NCI-H187 treated with DMSO at 0.1 percent for 48 hours (cell line): ENCODE data around the gene ADAMTS16.

Experiments
- DNase-seq: peaks from one replicate; lab custom pipeline; 2025; lab: John Stamatoyannopoulos, UW

Gene ADAMTS16

DNA sequence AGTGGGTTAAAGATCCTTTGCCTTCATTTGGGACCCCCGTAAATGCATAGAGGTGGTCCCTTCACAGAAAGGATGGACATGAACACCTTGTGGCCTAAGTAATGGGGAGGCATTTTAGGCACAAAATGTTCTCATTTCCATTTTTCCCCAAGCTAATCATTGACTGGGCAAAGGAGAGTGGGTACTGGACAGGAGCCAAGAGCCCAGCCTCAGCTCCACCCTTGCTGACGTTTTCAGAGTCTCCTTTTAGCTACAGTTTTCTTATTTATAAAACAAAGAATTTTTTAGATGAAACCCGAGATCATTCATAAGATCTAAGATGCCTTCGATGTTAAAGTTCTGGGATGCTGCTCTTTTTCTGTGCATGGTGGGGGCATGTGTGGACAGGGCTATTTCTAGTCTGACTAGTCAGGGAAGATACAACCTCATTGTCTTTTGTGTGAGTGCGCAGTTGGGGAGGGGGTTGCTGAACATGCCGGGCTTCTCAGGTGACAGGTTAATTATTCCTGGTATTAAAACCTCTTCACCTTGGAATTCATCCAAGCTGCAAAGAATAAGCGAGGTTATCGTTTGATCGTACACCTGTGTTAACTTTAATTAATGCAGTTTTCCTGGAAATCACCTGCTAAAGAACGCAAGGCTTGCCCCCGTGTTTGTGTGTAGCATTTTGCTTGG, 48.4 kb downstream of the ADAMTS16 start:
- DNase-seq, result no peak

DNA sequence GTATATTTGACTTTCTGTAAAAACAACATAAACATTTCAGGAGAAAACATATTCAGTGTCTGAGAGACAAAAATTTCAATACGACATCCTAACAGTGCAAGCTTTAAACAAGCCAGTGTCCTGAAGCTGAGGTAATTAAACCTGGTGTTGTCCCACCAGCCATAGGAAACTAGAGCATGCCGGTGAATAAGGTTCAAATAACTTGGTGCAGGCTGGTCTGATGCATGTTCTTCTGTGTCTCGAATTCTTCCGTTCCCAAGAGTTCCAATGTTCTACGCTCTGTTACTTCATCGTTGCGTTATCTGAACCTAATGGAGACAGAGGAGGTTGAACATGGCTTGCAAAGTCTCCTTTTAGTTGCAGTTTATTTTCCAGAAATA, 48.9 kb downstream of the ADAMTS16 start:
- no peak for DNase-seq

DNA sequence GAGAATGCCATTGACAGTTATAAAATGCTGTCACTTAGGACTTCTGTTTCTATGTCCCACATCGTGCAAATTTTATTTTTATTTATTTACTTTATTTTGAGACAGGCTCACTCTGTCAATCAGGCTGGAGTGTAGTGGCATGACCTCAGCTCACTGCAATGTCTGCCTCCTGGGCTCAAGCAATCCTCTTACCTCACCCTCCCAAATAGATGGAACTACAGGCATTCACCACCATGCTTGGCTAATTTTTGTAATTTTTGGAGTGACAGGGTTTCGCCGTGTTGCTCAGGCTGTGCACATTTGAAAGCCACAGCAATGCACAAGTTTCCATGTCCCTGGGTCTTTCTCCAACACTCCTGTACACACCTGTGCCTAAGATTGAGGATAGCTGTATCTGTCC, 51.8 kb downstream of the ADAMTS16 start:
- no peak for DNase-seq

DNA sequence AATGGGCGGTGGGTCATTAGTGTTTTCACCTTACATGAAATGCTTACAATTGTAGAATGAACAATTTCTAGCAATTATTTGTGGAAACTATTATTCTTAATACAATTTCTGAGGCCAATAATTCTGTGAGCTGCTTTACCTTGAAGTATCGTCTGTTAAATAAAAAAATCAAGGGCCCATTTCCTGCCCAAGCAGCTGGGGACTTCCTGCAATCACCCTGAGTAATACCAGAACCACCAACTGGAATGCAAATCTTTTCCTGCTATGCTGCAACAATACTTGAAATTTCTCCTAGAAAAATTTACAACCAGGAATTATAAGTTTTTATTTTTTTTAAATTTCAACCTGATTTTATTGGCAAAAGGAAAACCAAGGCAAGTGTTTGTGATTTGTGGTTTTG, 52.6 kb downstream of the ADAMTS16 start:
- DNase-seq, result no peak

DNA sequence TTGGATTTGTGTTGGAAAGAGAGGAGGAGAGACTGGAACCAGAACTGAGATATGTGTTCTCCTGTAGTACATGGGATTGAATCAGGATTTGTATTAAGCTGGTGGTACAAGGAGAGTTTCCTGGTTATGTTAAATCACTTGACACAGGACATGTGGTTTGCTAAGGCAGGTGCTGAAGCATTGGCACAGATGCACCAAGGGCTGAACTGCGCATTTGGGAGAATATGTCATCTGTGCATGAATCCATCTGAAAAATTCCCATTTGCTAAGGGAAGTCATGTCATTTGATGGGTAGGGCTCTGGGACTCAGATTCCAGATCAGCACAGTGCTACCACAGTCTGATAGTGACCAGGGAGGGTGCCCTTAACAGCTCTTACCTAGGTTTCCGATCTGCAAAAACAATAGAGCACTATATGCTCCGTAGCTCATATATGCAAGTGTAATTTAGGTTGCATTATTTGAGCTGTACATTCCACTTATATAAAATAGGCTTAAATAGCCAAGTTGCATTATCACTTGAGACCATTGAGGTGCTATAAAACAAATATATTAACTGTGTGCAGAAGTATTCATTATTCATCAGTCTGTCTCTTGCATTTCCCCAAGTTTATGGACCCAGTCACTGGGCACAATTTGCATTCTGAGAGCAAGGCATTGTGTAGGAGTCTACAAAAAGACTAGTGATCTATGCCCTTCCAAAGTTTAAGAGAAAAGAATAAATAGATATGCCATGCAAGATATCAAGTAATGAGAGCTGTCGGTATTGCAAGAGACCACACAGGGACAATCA, 55.2 kb downstream of the ADAMTS16 start:
- no peak for DNase-seq

DNA sequence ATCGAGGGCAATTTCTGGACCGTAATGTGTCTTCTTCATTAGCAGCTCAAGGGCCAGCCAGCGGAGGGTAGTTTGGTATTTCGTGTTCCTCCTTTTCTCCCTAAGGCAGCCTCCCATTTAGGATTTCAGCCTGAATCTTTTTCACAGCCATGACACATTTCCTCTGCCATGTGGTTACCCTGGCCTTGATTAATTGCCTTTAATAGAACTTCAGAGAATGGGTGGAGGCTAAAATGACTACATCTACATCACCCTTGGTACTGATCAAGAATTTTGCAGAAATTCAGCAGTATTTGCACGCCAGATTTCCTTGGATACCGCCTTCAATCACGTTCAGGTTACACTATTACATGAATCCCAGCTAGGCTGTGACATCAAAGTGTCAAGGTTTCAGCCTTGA, 58.0 kb downstream of the ADAMTS16 start:
- DNase-seq, result no peak

DNA sequence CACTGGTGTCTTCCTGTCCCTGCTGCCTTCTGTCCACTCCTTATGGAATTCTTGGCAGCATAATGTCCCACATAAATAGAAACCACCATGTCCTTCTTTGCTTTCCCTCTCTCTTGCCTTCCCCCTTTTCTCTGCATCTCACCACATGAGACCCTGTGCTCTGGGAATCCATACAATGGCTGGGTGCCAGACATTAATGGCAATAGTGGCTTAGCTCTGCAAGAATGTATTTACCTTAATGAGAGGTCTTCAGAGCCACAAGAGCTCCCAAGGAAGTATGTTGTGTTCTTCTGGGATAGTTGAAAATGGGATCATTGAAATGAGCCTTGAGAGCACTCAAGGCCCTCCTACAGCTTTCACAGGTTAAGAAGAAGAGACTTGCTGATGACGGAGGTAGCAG, 58.7 kb downstream of the ADAMTS16 start:
- DNase-seq, result no peak

DNA sequence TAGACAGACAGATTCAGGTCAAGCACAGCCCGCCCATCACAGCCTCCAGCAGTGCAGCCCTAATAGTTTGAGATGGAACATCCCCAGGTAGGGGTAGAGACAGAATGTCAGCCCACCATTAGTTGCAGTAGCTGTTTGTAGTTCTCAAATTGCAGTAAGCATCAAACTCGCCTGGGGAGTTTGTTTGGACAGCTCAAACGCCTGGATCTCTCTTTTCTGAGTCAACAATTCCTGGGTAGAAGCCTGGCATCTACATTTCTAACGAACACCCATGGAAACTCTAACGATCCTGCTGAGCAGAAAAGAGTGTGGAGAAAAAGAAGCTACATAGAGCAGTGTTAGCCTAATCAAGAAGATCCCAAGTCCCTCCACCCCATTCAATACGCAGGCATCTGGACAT, 59.4 kb downstream of the ADAMTS16 start:
- DNase-seq, result no peak

DNA sequence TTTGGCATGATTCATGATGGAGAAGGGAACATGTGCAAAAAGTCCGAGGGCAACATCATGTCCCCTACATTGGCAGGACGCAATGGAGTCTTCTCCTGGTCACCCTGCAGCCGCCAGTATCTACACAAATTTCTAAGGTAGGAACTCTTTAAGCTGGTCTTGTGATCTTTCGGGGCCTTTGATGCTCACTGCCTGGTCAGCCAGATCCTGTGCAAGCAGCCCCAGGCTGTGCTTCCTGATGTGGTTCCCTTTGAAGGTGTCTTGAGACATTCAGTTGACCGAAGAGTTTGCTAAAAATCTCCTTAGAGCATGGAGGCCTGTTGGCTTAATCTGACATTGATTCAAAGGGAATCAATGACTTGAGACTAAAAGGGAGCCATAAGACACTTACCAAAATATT, 60.0 kb downstream of the ADAMTS16 start:
- no peak for DNase-seq

DNA sequence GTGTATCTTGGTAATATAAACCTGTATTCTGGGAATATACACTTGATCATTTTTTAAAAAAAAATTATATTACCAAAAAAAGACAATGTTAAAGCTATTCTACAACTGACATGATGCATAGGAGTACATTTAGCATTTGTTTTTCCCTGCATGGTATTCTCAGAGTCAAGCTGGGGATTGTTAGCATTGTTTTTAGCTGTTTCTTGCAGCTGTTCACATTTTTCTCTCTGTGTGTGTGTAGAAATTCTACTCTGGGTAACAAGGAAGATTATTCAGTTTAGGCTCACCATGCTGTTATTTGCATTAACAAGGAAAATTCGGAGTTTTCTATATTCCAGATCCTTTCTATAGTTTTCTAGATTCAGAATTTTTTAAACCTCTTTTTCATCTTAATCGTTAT, 62.2 kb downstream of the ADAMTS16 start:
- DNase-seq, result no peak

DNA sequence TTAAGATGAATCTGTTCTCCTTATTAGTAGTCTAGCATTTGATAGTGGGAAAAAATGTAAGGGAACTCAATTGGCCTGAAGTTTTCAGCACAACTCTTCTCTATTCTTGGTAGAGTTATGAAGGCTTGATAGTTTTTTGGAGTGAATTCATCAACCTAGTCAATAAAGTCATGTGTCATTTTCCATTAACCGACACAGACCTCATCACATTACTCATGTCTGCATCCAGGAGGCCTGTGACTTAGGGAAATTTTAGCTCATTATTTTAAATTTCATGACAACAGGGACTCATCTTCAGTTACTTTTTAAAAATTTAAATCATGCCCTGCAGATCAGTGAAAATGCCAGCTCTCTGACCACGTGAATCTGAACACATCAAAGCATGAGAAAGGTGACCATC, 63.3 kb downstream of the ADAMTS16 start:
- DNase-seq, result no peak

DNA sequence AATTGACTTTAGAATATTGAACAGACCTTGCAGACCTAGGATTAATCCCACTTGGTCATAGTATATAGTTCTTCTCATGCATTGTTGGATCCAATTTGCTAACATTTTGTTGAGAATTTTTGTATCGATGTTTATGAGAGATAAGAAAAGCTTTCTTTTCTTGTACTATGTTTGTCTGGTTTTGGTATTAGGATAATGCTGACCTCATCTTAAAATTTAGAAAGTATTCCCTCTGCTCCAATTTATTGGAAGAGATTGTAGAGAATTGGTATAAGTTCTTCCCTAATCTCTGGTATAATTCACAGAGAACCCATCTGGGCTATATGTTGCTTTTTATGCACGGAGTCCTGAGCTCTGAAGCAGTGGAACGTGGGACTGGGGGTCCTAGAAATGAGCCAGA, 67.7 kb downstream of the ADAMTS16 start:
- no peak for DNase-seq

DNA sequence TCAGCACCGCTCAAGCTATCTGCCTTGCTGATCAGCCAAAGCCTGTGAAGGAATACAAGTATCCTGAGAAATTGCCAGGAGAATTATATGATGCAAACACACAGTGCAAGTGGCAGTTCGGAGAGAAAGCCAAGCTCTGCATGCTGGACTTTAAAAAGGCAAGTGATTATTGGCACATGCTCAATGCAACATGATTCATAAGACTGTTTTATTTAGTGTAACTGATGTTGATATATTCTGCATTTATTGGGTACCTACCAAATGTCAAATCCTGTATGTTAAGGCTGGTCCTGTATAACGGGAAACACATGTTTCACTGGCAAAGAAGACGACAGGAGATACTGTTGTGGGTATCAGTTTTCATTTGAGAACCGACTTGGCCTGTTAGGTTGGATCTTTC, 69.0 kb downstream of the ADAMTS16 start:
- DNase-seq, result no peak

DNA sequence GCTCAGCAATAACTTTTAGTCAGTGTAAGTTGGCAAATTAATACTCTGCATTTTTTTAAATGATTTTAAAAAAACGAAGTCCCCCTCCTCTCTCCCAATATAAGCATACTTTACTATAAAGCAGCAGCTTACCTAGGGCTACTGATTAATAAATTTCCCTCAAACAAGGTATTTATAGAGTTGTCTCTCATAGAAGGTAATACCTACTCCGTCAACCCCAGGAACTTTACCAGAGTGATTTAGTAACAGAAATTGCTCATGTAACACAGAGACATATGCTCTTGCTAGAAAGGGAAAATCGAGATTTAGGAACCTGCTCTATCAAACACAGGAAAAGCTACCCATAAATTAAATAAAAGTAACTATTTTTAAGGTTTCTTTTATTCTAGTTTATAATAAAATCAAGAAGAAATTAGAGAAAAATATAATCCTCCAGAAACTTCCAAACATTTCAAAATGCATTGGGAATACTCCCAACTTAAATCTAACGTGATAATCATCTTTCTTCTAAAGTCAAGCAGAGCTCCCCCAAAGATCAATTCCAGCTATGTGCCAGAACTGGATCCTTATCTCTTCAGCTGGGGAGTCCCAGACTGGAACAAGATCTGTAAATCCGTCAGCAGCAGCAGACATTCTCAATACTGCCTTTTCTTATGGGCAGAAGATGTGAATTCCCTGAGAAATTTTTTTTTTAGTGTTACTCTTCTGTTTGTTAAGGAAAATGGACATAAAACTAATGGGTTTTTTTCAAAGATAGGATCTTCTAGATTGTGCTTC, 69.6 kb downstream of the ADAMTS16 start:
- no peak for DNase-seq

DNA sequence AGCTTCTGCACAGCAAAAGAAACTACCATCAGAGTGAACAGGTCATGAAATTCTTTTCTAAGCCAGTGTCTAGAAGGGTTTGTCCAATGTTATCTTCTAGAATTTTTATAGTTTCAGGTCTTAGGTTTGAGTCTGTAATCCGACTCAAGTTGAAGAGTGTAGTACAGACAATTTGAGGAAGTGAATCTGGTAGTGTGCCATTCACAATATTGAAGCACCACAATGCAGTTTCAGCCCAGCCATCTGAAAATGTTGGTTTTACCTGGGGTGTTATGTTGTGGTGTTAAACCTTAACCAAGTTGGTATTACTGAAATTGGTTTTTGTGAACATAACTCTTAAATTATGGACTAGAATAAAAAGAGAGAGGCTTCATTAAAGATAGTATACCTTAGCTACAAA, 77.2 kb downstream of the ADAMTS16 start:
- DNase-seq, result no peak

DNA sequence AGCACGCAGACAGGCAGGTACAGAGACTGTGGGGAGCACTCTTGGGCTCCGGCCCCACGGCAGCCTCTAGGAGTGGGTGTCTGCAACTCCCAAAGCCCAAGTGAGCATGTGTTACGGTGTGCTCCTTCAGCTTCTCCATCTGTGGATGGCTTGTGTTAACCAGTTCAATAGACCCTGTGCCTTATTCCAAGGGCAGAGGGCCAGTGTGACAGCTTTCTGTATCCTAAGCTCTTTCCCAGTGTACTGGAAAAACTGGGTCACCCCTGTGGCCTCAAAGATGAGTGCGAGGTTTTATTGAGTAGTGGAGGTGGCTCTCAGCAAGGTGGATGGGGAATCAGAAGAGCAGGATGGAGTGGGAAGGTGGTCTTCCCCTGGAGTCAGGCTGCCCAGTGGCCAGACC, 78.3 kb downstream of the ADAMTS16 start:
- DNase-seq, result no peak

DNA sequence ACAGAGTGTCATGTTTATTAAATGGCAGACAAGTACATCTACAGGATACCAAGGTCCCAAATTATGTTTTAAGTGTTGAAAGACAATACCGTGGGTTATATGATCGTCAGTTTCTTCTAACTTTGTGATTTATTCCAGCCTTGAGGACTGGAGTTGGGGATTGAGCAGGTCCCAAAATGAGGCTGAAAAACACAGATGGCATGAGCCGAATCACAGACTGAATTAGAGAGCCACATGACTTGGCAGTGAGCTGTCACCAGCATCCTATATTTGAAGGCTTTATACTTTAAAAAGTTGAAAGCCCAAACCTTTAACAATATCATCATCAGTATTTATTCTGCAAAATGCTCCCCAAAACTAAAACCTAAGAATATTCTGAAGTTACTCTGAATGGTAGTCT, 79.4 kb downstream of the ADAMTS16 start:
- DNase-seq, result no peak

DNA sequence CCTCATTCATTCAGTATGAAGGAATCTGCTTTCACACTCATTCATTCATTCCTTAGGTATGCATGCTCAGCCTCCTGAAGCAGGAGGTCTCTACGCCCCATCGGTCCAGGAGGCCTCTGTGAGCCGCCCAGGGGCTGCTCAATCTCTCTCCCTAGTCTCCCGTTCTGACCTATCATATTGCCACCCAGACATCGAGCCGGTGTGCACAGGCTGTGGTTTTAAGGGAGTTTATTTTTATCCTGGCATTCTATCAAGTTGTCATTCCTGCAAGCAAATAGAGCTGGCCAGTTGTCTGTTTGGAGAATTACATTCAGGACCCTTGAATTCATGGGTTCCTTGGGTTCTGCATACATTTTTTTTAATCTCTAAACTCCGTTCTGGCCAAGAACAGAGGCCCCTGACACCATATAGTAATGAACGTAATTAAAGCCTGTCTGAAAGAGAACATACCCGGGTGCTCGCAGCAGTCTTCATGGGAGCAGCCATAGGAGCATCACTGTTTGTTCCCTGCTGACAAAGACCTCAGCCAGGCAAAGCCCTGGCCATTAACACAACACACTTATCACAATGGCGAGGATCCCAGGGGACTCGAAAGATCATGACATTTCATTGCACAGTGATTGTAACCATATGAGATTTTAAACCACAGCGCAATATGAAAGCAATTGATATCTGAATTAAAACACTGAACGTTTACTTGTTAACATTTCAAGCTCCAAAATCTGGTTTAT, 80.9 kb downstream of the ADAMTS16 start:
- DNase-seq, result no peak

DNA sequence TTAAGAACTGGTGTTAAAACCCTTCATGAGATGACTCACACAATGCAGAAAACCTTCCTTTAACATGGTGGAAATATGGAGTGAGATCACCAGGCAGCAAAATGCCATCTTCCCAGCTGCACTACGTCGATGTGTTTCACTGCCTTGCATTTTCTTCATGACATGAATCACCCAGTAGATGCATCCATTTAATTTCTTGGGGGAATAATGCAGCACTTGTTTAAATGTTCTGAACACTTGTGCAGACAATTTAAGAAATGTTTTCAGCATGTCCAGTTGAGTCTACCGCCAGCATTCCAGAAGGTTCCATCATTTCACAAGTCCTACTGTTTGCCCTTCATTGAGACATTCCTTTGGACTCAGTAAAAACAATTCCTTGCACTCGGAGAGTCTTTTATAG, 81.6 kb downstream of the ADAMTS16 start:
- no peak for DNase-seq

DNA sequence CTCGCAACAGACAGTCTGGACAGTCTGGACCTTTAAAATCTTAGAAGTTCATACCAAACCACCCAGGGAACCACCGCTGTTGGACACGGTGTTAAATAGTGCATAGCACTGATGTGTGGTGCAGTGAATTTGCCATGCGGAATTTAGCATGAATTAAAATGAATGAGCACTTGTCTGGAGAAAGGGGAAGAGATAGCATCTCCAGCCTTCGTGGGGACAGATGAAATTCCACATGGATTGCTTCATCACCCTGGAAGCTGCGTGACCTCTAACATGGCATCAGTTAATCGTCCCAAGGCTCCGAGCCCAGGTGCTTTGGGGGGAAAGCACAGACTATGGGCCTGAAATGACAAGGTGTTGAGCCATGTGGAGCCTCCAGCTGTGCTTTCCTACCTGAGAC, 91.4 kb downstream of the ADAMTS16 start:
- no peak for DNase-seq

DNA sequence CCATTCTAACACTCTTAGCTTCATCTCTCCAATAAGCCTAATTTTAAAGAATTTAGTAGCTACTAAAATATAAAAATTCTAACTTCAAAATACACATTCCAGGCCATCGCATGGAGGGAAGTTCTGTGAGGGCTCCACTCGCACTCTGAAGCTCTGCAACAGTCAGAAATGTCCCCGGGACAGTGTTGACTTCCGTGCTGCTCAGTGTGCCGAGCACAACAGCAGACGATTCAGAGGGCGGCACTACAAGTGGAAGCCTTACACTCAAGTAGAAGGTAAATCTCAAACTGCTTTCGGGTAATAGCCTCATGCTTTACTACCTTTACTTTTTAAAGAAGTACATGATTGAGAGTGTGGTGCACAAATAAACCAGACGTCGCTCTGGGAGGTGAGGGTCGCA, 94.8 kb downstream of the ADAMTS16 start:
- DNase-seq, result no peak

DNA sequence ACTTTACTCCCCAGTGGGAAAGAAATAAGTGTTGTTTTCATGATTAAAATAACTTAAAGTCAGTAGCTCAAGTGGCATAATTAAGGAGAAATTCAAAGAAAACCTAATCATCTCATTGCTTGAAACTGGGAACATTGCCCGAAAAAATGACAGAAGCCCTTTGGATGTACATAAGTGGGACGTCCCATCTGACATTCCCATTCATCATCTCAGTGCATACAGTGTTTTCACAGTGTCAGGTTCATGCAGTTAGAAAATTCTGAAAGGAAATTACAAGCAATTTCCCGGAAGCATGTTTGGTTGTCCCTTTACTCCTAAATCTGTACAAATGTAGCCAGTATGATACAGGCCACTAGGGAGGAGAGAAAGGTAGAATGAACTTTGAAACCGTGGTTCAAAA, 95.6 kb downstream of the ADAMTS16 start:
- DNase-seq, result no peak

DNA sequence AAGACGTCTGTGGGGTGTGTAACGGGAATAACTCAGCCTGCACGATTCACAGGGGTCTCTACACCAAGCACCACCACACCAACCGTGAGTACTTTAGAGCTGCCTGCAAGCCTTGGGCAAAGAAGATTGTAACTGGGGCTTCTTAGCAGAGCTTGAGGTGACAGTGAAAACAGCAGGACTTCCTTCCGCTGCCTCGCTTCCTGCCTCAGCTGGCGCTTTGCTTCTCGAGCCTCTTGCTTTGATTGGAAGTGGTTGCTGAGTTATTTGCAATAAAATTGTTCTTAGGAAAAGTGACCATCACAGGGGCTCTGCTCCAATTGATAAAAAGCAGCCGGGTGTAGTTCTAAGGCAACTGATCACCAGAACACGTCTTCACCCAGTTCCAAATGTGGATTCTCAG, 99.1 kb downstream of the ADAMTS16 start:
- no peak for DNase-seq
